Left ventricle myocardium inferior (tissue), 1 donor: Measurements from ENCODE around the gene TBC1D5. TPM values are rescaled to one million over a fixed set of nuclear protein-coding genes. Genes with fewer than 3 reads are reported as not detected.
A peak's percentile ranks its signal among the peaks of the same experiment; 100 is the strongest.

Source experiments
- DNase-seq: peaks from one replicate; pipeline ENCODE4 v3.0.0-alpha.2; 2020
- H3K27ac ChIP-seq: fragments of 200-600 bp; replicated peaks from 2 replicates; pipeline ENCODE4 v1.8.0; 2021
- H3K27me3 ChIP-seq: fragments of 200-600 bp; 2 replicates; pipeline ENCODE4 v1.8.0; 2021; ENCODE audit warnings: low read depth
- H3K36me3 ChIP-seq: fragments of 200-600 bp; 2 replicates; pipeline ENCODE4 v1.8.0; 2021
- H3K4me1 ChIP-seq: fragments of 200-600 bp; 2 replicates; pipeline ENCODE4 v1.8.0; 2021
- H3K4me3 ChIP-seq: fragments of 200-600 bp; 2 replicates; pipeline ENCODE4 v1.8.0; 2021; ENCODE audit warnings: mild to moderate bottlenecking, moderate library complexity
- H3K9me3 ChIP-seq: fragments of 200-600 bp; replicated peaks from 2 replicates; pipeline ENCODE4 v1.8.0; 2021
- CTCF ChIP-seq: fragments of 200-600 bp; IDR thresholded peaks from 2 replicates; pipeline ENCODE4 v1.8.0; 2021; ENCODE audit warnings: antibody characterized with exemption, mild to moderate bottlenecking, borderline replicate concordance
- intact Hi-C: fragments of 100-400 bp; cut with micrococcal nuclease; formaldehyde crosslinking; loops from one replicate; pipeline ENCODE4 v1.11.0; 2022
- total RNA-seq: library from RNA; stranded (reverse); fragmentation: NEBNext Ultra II Directional; extraction: Animal tissue kit (Norgen Biotek cat#: 25700); gene quantifications from one replicate; pipeline ENCODE4 v1.2.1, GENCODE V29; 2021
- donor health status: DM: no; HTN: yes; CAD: no; lungs with severe emphysema.

Gene TBC1D5
- total RNA-seq, 1 donor from 2014 or later: 26.9 TPM

GRCh38 chr3:17430582-17430981 is 311.8 kb downstream of the TBC1D5 start:
- Histone ChIP-seq H3K36me3 (no peaks in the 10 kb centered on the region), H3K27ac (no peak overlapping the region), H3K9me3 (no peaks in the 10 kb centered on the region), H3K4me3 (no peak overlapping the region), H3K4me1 (peaks cover 6% of the 10 kb centered on the region), H3K27me3 (no peaks in the 10 kb centered on the region)
- intact Hi-C loops: loop anchor here (5.0 kb wide), 1 partner anchor 412 kb away; no protein-coding TSS in a partner anchor
- TF ChIP-seq CTCF: no peak
- DNase-seq: no peak

- Histone ChIP-seq H3K36me3 (no peaks in the 10 kb centered on the region), H3K27me3 (no peaks in the 10 kb centered on the region), H3K27ac (no peak overlapping the region), H3K4me3 (no peak overlapping the region), H3K9me3 (no peaks in the 10 kb centered on the region), H3K4me1 (peaks cover 16% of the 10 kb centered on the region)
- DNase-seq: peak; percentile 20
- no peak for TF ChIP-seq CTCF
- intact Hi-C loops: no loop called here
Observed at GRCh38 chr3:17423786-17424536, 318.5 kb downstream of the TBC1D5 start.

GRCh38 chr3:17422636-17423035 is 319.8 kb downstream of the TBC1D5 start:
- Histone ChIP-seq H3K36me3 (no peaks in the 10 kb centered on the region), H3K9me3 (no peaks in the 10 kb centered on the region), H3K27ac (no peak overlapping the region), H3K4me3 (no peak overlapping the region), H3K4me1 (peaks cover 16% of the 10 kb centered on the region), H3K27me3 (no peaks in the 10 kb centered on the region)
- no peak for TF ChIP-seq CTCF
- intact Hi-C loops: no loop called here
- DNase-seq: no peak

GRCh38 chr3:17420668-17421067 is 321.8 kb downstream of the TBC1D5 start:
- no peak for TF ChIP-seq CTCF
- Histone ChIP-seq H3K27ac (no peak overlapping the region), H3K4me3 (no peak overlapping the region), H3K27me3 (no peaks in the 10 kb centered on the region), H3K9me3 (no peaks in the 10 kb centered on the region), H3K4me1 (peaks cover 16% of the 10 kb centered on the region), H3K36me3 (no peaks in the 10 kb centered on the region)
- DNase-seq: no peak
- intact Hi-C loops: no loop called here

GRCh38 chr3:17412950-17413530 is 329.4 kb downstream of the TBC1D5 start:
- no peaks in the 10 kb centered on the region for H3K27me3 ChIP-seq
- DNase-seq: no peak
- intact Hi-C loops: no loop called here
- TF ChIP-seq CTCF: peak; percentile 84
- H3K4me1 ChIP-seq: no peaks in the 10 kb centered on the region
- H3K36me3 ChIP-seq: no peaks in the 10 kb centered on the region
- no peaks in the 10 kb centered on the region for H3K9me3 ChIP-seq
- no peak overlapping the region for H3K27ac ChIP-seq
- H3K4me3 ChIP-seq: no peak overlapping the region
